H9 (cell line): ENCODE data around the gene WDR37. TPM values are rescaled to one million over a fixed set of nuclear protein-coding genes. Genes with fewer than 3 reads are reported as not detected.

Experiments
- DNase-seq: peaks from one replicate; pipeline ENCODE4 v3.0.0-alpha.2; 2017
- H2AFZ ChIP-seq: one replicate; pipeline ENCODE4 v1.6.1; 2013; ENCODE audit warnings: mild to moderate bottlenecking, low read length, control low read depth, moderate library complexity
- H2AK5ac ChIP-seq: 2 replicates; pipeline ENCODE4 v1.6.1; 2013; ENCODE audit warnings: low read length, control low read depth, mixed read lengths; ENCODE audit not compliant: insufficient read length
- H2BK120ac ChIP-seq: one replicate; pipeline ENCODE4 v1.6.1; 2013; ENCODE audit warnings: low read depth, mild to moderate bottlenecking, low read length, control low read depth, inconsistent platforms; ENCODE audit not compliant: poor library complexity, severe bottlenecking
- H2BK12ac ChIP-seq: 2 replicates; pipeline ENCODE4 v1.6.1; 2013; ENCODE audit warnings: low read length, control low read depth, mixed read lengths, low read depth; ENCODE audit not compliant: insufficient read length
- H2BK15ac ChIP-seq: 2 replicates; pipeline ENCODE4 v1.6.1; 2013; ENCODE audit warnings: low read depth, low read length, control low read depth
- H2BK20ac ChIP-seq: one replicate; pipeline ENCODE4 v1.6.1; 2013; ENCODE audit warnings: low read depth, mild to moderate bottlenecking, low read length, control low read depth, inconsistent platforms; ENCODE audit not compliant: poor library complexity, severe bottlenecking
- H2BK5ac ChIP-seq: 2 replicates; pipeline ENCODE4 v1.6.1; 2013; ENCODE audit warnings: low read length, control low read depth, mixed read lengths; ENCODE audit not compliant: insufficient read length
- H3K14ac ChIP-seq: 2 replicates; pipeline ENCODE4 v1.6.1; 2013; ENCODE audit warnings: low read length, control low read depth; ENCODE audit not compliant: insufficient read depth
- H3K18ac ChIP-seq: 2 replicates; pipeline ENCODE4 v1.6.1; 2013; ENCODE audit warnings: low read depth, mild to moderate bottlenecking, mixed read lengths, low read length, control low read depth; ENCODE audit not compliant: insufficient read length
- H3K23ac ChIP-seq: 2 replicates; pipeline ENCODE4 v1.6.1; 2013; ENCODE audit warnings: low read length, control low read depth, mixed read lengths, low read depth; ENCODE audit not compliant: insufficient read length
- H3K23me2 ChIP-seq: 2 replicates; pipeline ENCODE4 v1.6.1; 2013; ENCODE audit warnings: low read depth, mild to moderate bottlenecking, mixed read lengths, low read length, control low read depth; ENCODE audit not compliant: insufficient read length, poor library complexity, severe bottlenecking
- H3K27ac ChIP-seq: 2 replicates; pipeline ENCODE4 v1.5.1; 2013; ENCODE audit warnings: low read length, control low read depth, mixed read lengths, low read depth; ENCODE audit not compliant: insufficient read length
- H3K27me3 ChIP-seq: 2 replicates; pipeline ENCODE4 v1.6.1; 2013; ENCODE audit warnings: low read length, control low read depth, inconsistent platforms; ENCODE audit not compliant: insufficient read depth
- H3K4ac ChIP-seq: 2 replicates; pipeline ENCODE4 v1.6.1; 2013; ENCODE audit warnings: low read depth, mild to moderate bottlenecking, control low read depth, inconsistent platforms, low read length, moderate library complexity
- H3K4me1 ChIP-seq: 2 replicates; pipeline ENCODE4 v1.6.1; 2013; ENCODE audit warnings: low read length, control low read depth, inconsistent platforms; ENCODE audit not compliant: insufficient read depth
- H3K4me2 ChIP-seq: 2 replicates; pipeline ENCODE4 v1.6.1; 2013; ENCODE audit warnings: low read length, control low read depth, mixed read lengths; ENCODE audit not compliant: insufficient read length, insufficient read depth
- H3K56ac ChIP-seq: 2 replicates; pipeline ENCODE4 v1.6.1; 2013; ENCODE audit warnings: low read depth, mild to moderate bottlenecking, mixed read lengths, low read length, control low read depth; ENCODE audit not compliant: insufficient read length
- H3K79me1 ChIP-seq: 2 replicates; pipeline ENCODE4 v1.6.1; 2013; ENCODE audit warnings: low read depth, mild to moderate bottlenecking, moderate library complexity, low read length, control low read depth, inconsistent platforms; ENCODE audit not compliant: insufficient read depth, poor library complexity, severe bottlenecking
- H3K79me2 ChIP-seq: 2 replicates; pipeline ENCODE4 v1.6.1; 2013; ENCODE audit warnings: low read length, control low read depth, inconsistent platforms; ENCODE audit not compliant: insufficient read depth
- H3K9ac ChIP-seq: 2 replicates; pipeline ENCODE4 v1.6.1; 2013; ENCODE audit warnings: low read length, control low read depth, mixed read lengths; ENCODE audit not compliant: insufficient read length; ENCODE audit errors: extremely low read depth
- H3K9me3 ChIP-seq: one replicate; pipeline ENCODE4 v1.6.1; 2013; ENCODE audit warnings: low read depth, low read length, inconsistent platforms; ENCODE audit not compliant: control insufficient read depth
- H3T11ph ChIP-seq: one replicate; pipeline ENCODE4 v1.6.1; 2013; ENCODE audit warnings: mild to moderate bottlenecking, low read length, control low read depth, inconsistent platforms
- H4K20me1 ChIP-seq: one replicate; pipeline ENCODE4 v1.6.1; 2013; ENCODE audit not compliant: control insufficient read depth, insufficient read length, insufficient read depth
- H4K5ac ChIP-seq: 2 replicates; pipeline ENCODE4 v1.6.1; 2013; ENCODE audit warnings: low read depth, mild to moderate bottlenecking, mixed read lengths, low read length, control low read depth; ENCODE audit not compliant: insufficient read length
- H4K8ac ChIP-seq: replicated peaks from 2 replicates; pipeline ENCODE4 v1.6.1; 2013; ENCODE audit warnings: low read length, control low read depth, mixed read lengths, low read depth; ENCODE audit not compliant: insufficient read length
- H4K91ac ChIP-seq: 2 replicates; pipeline ENCODE4 v1.6.1; 2013; ENCODE audit warnings: low read depth, mild to moderate bottlenecking, moderate library complexity, mixed read lengths, low read length, control low read depth; ENCODE audit not compliant: insufficient read length
- H3K27ac Mint-ChIP-seq, 3 experiments: 2 replicates in 2 of 3; 3 replicates in 1 of 3; pipeline ENCODE4 v1.8.0; 2020 to 2021; ENCODE audit warnings: mixed read lengths in 3 of 3, mild to moderate bottlenecking in 1 of 3, moderate library complexity in 1 of 3
- H3K27me3 Mint-ChIP-seq: 2 replicates; pipeline ENCODE4 v1.8.0; 2021; ENCODE audit warnings: low read depth, mild to moderate bottlenecking, moderate library complexity, mixed read lengths
- H3K36me3 Mint-ChIP-seq, 3 experiments: 2 replicates in 2 of 3; 3 replicates in 1 of 3; pipeline ENCODE4 v1.8.0; 2020 to 2021; ENCODE audit warnings: low read depth in 3 of 3, mixed read lengths in 3 of 3; ENCODE audit not compliant: insufficient read depth in 1 of 3
- H3K4me1 Mint-ChIP-seq, 2 experiments: 2 replicates each; pipeline ENCODE4 v1.8.0; 2020; ENCODE audit warnings: mixed read lengths in 2 of 2
- H3K4me3 Mint-ChIP-seq, 2 experiments: 2 replicates in 1 of 2; 3 replicates in 1 of 2; pipeline ENCODE4 v1.8.0; 2020 to 2021; ENCODE audit warnings: mild to moderate bottlenecking in 2 of 2, mixed read lengths in 2 of 2, moderate library complexity in 1 of 2
- H3K9me3 Mint-ChIP-seq, 2 experiments: 2 replicates in 1 of 2; 3 replicates in 1 of 2; pipeline ENCODE4 v1.8.0; 2020; ENCODE audit warnings: mild to moderate bottlenecking in 2 of 2, mixed read lengths in 2 of 2, moderate library complexity in 1 of 2
- WGBS: extraction: QIAGEN DNeasy Blood & Tissue Kit; methylation state at CpG from one replicate; pipeline ENCODE4 v1.1.7; 2013; ENCODE audit warnings: missing lambda C conversion rate, low lambda C conversion rate, mixed read lengths; ENCODE audit not compliant: insufficient read length; ENCODE audit errors: extremely low coverage; 5-methylcytosine and 5-hydroxymethylcytosine counted together
- total RNA-seq: library from RNA; stranded (reverse); gene quantifications from 2 replicates; pipeline ENCODE4 v1.2.1, GENCODE V29; 2021
- TF ChIP-seq, protein P1 (sequence below): fragments of 200-600 bp; sonication (generic); conservative IDR thresholded peaks from 3 replicates; pipeline ENCODE4 v1.8.0; 2021; ENCODE audit warnings: antibody characterized with exemption, mild to moderate bottlenecking

WDR37 gene
- total RNA-seq, 1 experiment from 2014 or later = 13.1 TPM

DNA sequence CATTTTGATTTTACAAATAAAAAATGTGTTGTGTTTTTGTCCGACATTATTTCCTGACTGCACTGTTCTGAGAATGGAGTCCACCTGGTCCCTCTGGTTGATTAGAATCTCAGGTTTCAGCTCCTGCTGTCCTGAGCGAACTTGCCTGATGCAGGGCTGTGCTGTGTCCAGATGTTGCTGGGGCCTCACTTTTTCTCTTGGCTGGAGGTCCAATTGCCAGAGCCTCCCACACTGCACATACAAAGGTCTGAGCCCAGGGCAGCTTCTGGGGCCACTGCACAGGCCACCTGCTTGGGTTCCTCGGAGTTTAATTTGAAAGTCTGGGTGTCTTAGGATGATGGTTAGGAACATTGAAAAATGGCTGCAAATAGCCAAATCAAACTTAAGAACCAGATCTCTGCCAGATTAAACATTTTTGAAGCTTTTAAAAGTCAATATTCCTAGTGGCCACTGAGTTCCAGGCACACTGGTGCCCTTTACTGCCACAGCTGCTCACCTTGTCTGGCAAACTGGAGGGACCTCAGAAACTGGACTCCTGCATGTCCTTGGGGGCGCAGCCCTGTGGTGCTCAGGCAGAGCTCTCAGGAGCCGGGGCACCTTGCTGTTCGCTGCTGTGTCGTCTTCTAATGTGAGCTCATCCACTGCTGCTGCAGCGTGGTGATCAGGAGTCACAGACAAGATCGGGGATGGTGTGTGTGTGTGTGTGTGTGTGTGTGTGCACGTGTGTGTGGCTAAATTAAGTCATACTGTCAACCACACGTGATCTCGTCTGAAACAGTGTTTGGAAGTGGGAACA lies 75.0 kb downstream of the WDR37 start:
- H3K4me3 Mint-ChIP-seq = no peak overlapping the region
- H3K4me1 ChIP-seq = no peaks in the 10 kb centered on the region
- H4K91ac ChIP-seq = no peak overlapping the region
- no peak overlapping the region for H3K23ac ChIP-seq
- H3K79me1 ChIP-seq = no peaks in the 10 kb centered on the region
- no peak overlapping the region for H4K8ac ChIP-seq
- no peaks in the 10 kb centered on the region for H4K20me1 ChIP-seq
- no peak overlapping the region; a peak in 1 of 7 replicates for H3K27ac Mint-ChIP-seq
- WGBS = no CpG with 5 or more reads among the region's 12 CpGs
- no peak overlapping the region for H3K56ac ChIP-seq
- no peak overlapping the region for H3K4me2 ChIP-seq
- H3T11ph ChIP-seq = no peak overlapping the region
- no peak overlapping the region for H3K9ac ChIP-seq
- no peak overlapping the region for H2BK5ac ChIP-seq
- no peaks in the 10 kb centered on the region for H3K27me3 Mint-ChIP-seq
- no peak overlapping the region for H2AFZ ChIP-seq
- no peak overlapping the region for H3K18ac ChIP-seq
- H2BK20ac ChIP-seq = no peak overlapping the region
- TF ChIP-seq, protein P1, sequence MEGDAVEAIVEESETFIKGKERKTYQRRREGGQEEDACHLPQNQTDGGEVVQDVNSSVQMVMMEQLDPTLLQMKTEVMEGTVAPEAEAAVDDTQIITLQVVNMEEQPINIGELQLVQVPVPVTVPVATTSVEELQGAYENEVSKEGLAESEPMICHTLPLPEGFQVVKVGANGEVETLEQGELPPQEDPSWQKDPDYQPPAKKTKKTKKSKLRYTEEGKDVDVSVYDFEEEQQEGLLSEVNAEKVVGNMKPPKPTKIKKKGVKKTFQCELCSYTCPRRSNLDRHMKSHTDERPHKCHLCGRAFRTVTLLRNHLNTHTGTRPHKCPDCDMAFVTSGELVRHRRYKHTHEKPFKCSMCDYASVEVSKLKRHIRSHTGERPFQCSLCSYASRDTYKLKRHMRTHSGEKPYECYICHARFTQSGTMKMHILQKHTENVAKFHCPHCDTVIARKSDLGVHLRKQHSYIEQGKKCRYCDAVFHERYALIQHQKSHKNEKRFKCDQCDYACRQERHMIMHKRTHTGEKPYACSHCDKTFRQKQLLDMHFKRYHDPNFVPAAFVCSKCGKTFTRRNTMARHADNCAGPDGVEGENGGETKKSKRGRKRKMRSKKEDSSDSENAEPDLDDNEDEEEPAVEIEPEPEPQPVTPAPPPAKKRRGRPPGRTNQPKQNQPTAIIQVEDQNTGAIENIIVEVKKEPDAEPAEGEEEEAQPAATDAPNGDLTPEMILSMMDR = no peak
- H3K27me3 ChIP-seq = no peaks in the 10 kb centered on the region
- no peak overlapping the region for H2AK5ac ChIP-seq
- H3K9me3 Mint-ChIP-seq = no peaks in the 10 kb centered on the region
- no peak overlapping the region for H3K14ac ChIP-seq
- peaks cover 5 to 8% of the 10 kb centered on the region in 2 experiments; a peak in 2 of 4 replicates for H3K4me1 Mint-ChIP-seq
- H3K23me2 ChIP-seq = no peaks in the 10 kb centered on the region
- H3K36me3 Mint-ChIP-seq = peaks cover 25 to 42% (median 38%) of the 10 kb centered on the region in 3 experiments; a peak in 6 of 7 replicates
- H3K79me2 ChIP-seq = no peaks in the 10 kb centered on the region
- no peak overlapping the region for H2BK15ac ChIP-seq
- H2BK120ac ChIP-seq = no peak overlapping the region
- H4K5ac ChIP-seq = no peak overlapping the region
- no peak overlapping the region for H2BK12ac ChIP-seq
- no peaks in the 10 kb centered on the region for H3K9me3 ChIP-seq
- H3K4ac ChIP-seq = no peak overlapping the region
- no peak for DNase-seq
- no peak overlapping the region for H3K27ac ChIP-seq
